HepG2 (cell line): ENCODE data around the gene ANO4. TPM values are rescaled to one million over a fixed set of nuclear protein-coding genes. Genes with fewer than 3 reads are reported as not detected.

Experiments used
- ATAC-seq: fragments of 200-7000 bp; cut with Tn5 transposase; 3 replicates; pipeline ENCODE4 v1.9.1; 2020; ENCODE audit warnings: mild to moderate bottlenecking, moderate library complexity
- BruUV-seq: library from RNA; stranded (reverse); fragments of 400-500 nt; replicated peaks from 2 replicates; lab custom pipeline; 2021; lab: Mats Ljungman, UMichigan
- CTCF ChIA-PET: fragments of 300-600 bp; formaldehyde crosslinking; extraction: SDS; loops from one replicate; lab custom pipeline; 2021; ENCODE audit warnings: low total read pairs, inconsistent platforms, low intra/inter-chr PET ratio; lab: Yijun Ruan, JAX
- POLR2A ChIA-PET: fragments of 350-600 bp; sonication (Branson Sonifier 250); formaldehyde crosslinking; loops from one replicate; lab custom pipeline; 2020; ENCODE audit warnings: antibody characterized with exemption, inconsistent platforms; lab: Yijun Ruan, JAX
- DNase-seq: peaks from one replicate; pipeline ENCODE4 v3.0.0-alpha.2; 2015; ENCODE audit warnings: low spot score
- FAIRE-seq: peaks from 3 replicates; lab custom pipeline; 2011; peaks lifted over from hg19 to GRCh38; lab: Jason Lieb, UNC
- H2AFZ ChIP-seq: one replicate; pipeline ENCODE4 v1.6.1; 2011; ENCODE audit warnings: low read length, inconsistent platforms
- H3K27ac ChIP-seq: fragments of 300-600 bp; 3 replicates; pipeline ENCODE4 v1.8.0; 2011; ENCODE audit warnings: mixed run types, mild to moderate bottlenecking, mixed read lengths, low read length, inconsistent platforms; ENCODE audit not compliant: insufficient read depth; ENCODE audit errors: extremely low read length
- H3K27me3 ChIP-seq, 2 experiments: fragments of 200-600 bp in 1 of 2; 2 replicates in 1 of 2; 3 replicates in 1 of 2; pipeline versions ENCODE4 v1.6.0 to v1.8.0; 2011; ENCODE audit warnings: low read length in 2 of 2, mild to moderate bottlenecking in 2 of 2, moderate library complexity in 2 of 2, inconsistent platforms in 1 of 2; ENCODE audit not compliant: insufficient read depth in 2 of 2, control insufficient read depth in 1 of 2
- H3K36me3 ChIP-seq, 2 experiments: fragments of 200-600 bp in 1 of 2; replicated peaks in 1 of 2; 2 replicates in 1 of 2; 3 replicates in 1 of 2; pipeline versions ENCODE4 v1.5.1 to v1.8.0; 2011; ENCODE audit warnings: low read length in 2 of 2, inconsistent platforms in 1 of 2; ENCODE audit not compliant: insufficient read depth in 2 of 2, control insufficient read depth in 1 of 2
- H3K4me1 ChIP-seq: 2 replicates; pipeline ENCODE4 v1.5.1; 2012; ENCODE audit warnings: low read length, inconsistent platforms; ENCODE audit not compliant: insufficient read depth
- H3K4me2 ChIP-seq: 2 replicates; pipeline ENCODE4 v1.6.0; 2011; ENCODE audit warnings: low read depth, low read length, inconsistent platforms
- H3K4me3 ChIP-seq, 3 experiments: fragments of 200-600 bp in 1 of 3; sonication (generic), shearing (Covaris generic) in 1 of 3; replicated peaks in 1 of 3; 2 replicates each; pipeline ENCODE4 v1.5.1; 2011 to 2016; ENCODE audit warnings: low read length in 3 of 3, inconsistent platforms in 2 of 3, low read depth in 2 of 3, mild to moderate bottlenecking in 2 of 3, control low read depth in 1 of 3, mixed read lengths in 1 of 3; ENCODE audit not compliant: insufficient read depth in 1 of 3
- H3K79me2 ChIP-seq: one replicate; pipeline ENCODE4 v1.6.1; 2011; ENCODE audit warnings: low read length, inconsistent platforms; ENCODE audit not compliant: insufficient read depth
- H3K9ac ChIP-seq: 2 replicates; pipeline ENCODE4 v1.6.0; 2011; ENCODE audit warnings: mild to moderate bottlenecking, low read depth, low read length, inconsistent platforms; ENCODE audit not compliant: insufficient read depth
- H3K9me3 ChIP-seq: 2 replicates; pipeline ENCODE4 v1.5.1; 2012; ENCODE audit warnings: mild to moderate bottlenecking, low read length
- H4K20me1 ChIP-seq: 2 replicates; pipeline ENCODE4 v1.6.0; 2011; ENCODE audit warnings: inconsistent platforms, mild to moderate bottlenecking, low read length, moderate library complexity; ENCODE audit not compliant: insufficient read depth
- CENPT ChIP-seq: sonication (generic); formaldehyde crosslinking; IDR thresholded peaks from 2 replicates; pipeline ENCODE4 v1.8.0; 2022; ENCODE audit warnings: low read depth, mild to moderate bottlenecking, moderate library complexity, missing genetic modification reagents
- CERS6 ChIP-seq: sonication (generic); formaldehyde crosslinking; IDR thresholded peaks from 2 replicates; pipeline ENCODE4 v1.5.0; 2020; ENCODE audit warnings: missing genetic modification reagents
- ETS1 ChIP-seq: sonication (generic); formaldehyde crosslinking; IDR thresholded peaks from 2 replicates; pipeline ENCODE4 v1.4.0; 2020; ENCODE audit warnings: missing genetic modification reagents
- FOXK1 ChIP-seq: sonication (generic); formaldehyde crosslinking; IDR thresholded peaks from 2 replicates; pipeline ENCODE4 v1.4.0; 2020; ENCODE audit warnings: low read depth, missing genetic modification reagents, borderline replicate concordance
- HCFC1 ChIP-seq: fragments of 150-350 bp; IDR thresholded peaks from 2 replicates; pipeline ENCODE4 v1.6.1; 2014; ENCODE audit warnings: low read depth, low read length
- MIER3 ChIP-seq: IDR thresholded peaks from 2 replicates; pipeline ENCODE4 v1.6.1; 2016; ENCODE audit warnings: missing compliant biosample characterization, borderline replicate concordance
- MXI1 ChIP-seq: IDR thresholded peaks from 3 replicates; pipeline ENCODE4 v1.6.1; 2012; ENCODE audit warnings: low read depth, low read length, inconsistent platforms, borderline replicate concordance
- NR2F6 ChIP-seq, 2 experiments: IDR thresholded peaks; 2 replicates each; pipeline ENCODE4 v1.6.1; 2016; ENCODE audit warnings: antibody characterized with exemption in 1 of 2, mild to moderate bottlenecking in 1 of 2
- SPEN ChIP-seq: sonication (generic); formaldehyde crosslinking; IDR thresholded peaks from 2 replicates; pipeline ENCODE4 v1.5.1; 2020; ENCODE audit warnings: low read depth, mild to moderate bottlenecking, missing genetic modification reagents
- ZBTB37 ChIP-seq: sonication (generic); formaldehyde crosslinking; IDR thresholded peaks from 2 replicates; pipeline ENCODE4 v1.4.0; 2020; ENCODE audit warnings: mild to moderate bottlenecking, missing genetic modification reagents
- ZBTB42 ChIP-seq: sonication (generic); formaldehyde crosslinking; IDR thresholded peaks from 2 replicates; pipeline ENCODE4 v1.5.0; 2020; ENCODE audit warnings: mild to moderate bottlenecking, missing genetic modification reagents
- ZNF253 ChIP-seq: sonication (generic); formaldehyde crosslinking; IDR thresholded peaks from 2 replicates; pipeline ENCODE4 v1.8.0; 2022; ENCODE audit warnings: mild to moderate bottlenecking, missing genetic modification reagents, borderline replicate concordance
- ZNF460 ChIP-seq: sonication (generic); formaldehyde crosslinking; IDR thresholded peaks from 2 replicates; pipeline ENCODE4 v1.5.1; 2020; ENCODE audit warnings: missing genetic modification reagents, mild to moderate bottlenecking, borderline replicate concordance
- ZSCAN22 ChIP-seq: sonication (generic); formaldehyde crosslinking; IDR thresholded peaks from 2 replicates; pipeline ENCODE4 v1.4.0; 2020; ENCODE audit warnings: mild to moderate bottlenecking, missing genetic modification reagents
- ZSCAN9 ChIP-seq: IDR thresholded peaks from 2 replicates; pipeline ENCODE4 v1.6.1; 2016; ENCODE audit warnings: borderline replicate concordance
- ZUFSP ChIP-seq: sonication (generic); formaldehyde crosslinking; IDR thresholded peaks from 2 replicates; pipeline ENCODE4 v1.9.0; 2021; ENCODE audit warnings: missing genetic modification reagents, mild to moderate bottlenecking, borderline replicate concordance
- WGBS: methylation state at CpG from one replicate; pipeline ENCODE4 v1.1.6; 2017; ENCODE audit warnings: low lambda C conversion rate; 5-methylcytosine and 5-hydroxymethylcytosine counted together
- in situ Hi-C: cut with HindIII; loops from 2 replicates; pipeline ENCODE4 v1.10.0; 2017; ENCODE audit warnings: low pct_unique_long_range_greater_than_20kb; ENCODE audit not compliant: extremely low pct_ligation_motif_present
- intact Hi-C: fragments of 100-400 bp; cut with micrococcal nuclease; formaldehyde crosslinking; loops from one replicate; pipeline ENCODE4 v1.10.0; 2022; ENCODE audit not compliant: unreplicated experiment
- polyA plus RNA-seq, 8 experiments: library from polyadenylated mRNA; depleted of rRNA in 3 of 8; stranded (reverse) in 7 of 8; unstranded in 1 of 8; fragments of >200 nt; fragmentation: Illumina TruSeq in 4 of 8; extraction: Trizol in 4 of 8; gene quantifications; 2 replicates each; pipeline versions ENCODE4 v1.2.1 to v1.2.3, GENCODE V29; 2011 to 2016; ENCODE audit warnings: low read depth in 4 of 8, missing spikeins in 1 of 8, mixed read lengths in 1 of 8; ENCODE audit not compliant: insufficient read depth in 1 of 8
- total RNA-seq, 5 experiments: library from RNA; depleted of rRNA; stranded (reverse); fragments of >200 nt; fragmentation: Illumina TruSeq; extraction: Trizol; gene quantifications; 2 replicates each; pipeline ENCODE4 v1.2.3, GENCODE V29; 2016; ENCODE audit warnings: low read depth in 1 of 5

Gene ANO4
- total and polyA plus RNA-seq, 2 of the 13 experiments (the other 11 are each of a cell fraction or from before 2014, with no cell fraction given), result not detected

GRCh38 chr12:101074940-101075680 lies 280.5 kb downstream of the ANO4 start:
- Histone ChIP-seq H3K4me3 (no peak overlapping the region), H3K9ac (no peak overlapping the region), H3K4me1 (no peaks in the 10 kb centered on the region), H2AFZ (no peak overlapping the region), H4K20me1 (no peaks in the 10 kb centered on the region), H3K27ac (no peak overlapping the region), H3K27me3 (peaks cover 2 to 8% of the 10 kb centered on the region in 2 experiments; a peak in 3 of 5 replicates), H3K9me3 (no peaks in the 10 kb centered on the region), H3K4me2 (no peak overlapping the region), H3K79me2 (no peaks in the 10 kb centered on the region), H3K36me3 (no peaks in the 10 kb centered on the region)
- DNase-seq, result no peak
- FAIRE-seq, result no peak
- ChIA-PET POLR2A (no interaction called here), CTCF (no interaction called here)
- ATAC-seq, result no peak
- intact Hi-C loops, result no loop called here
- in situ Hi-C loops, result no loop called here
- BruUV-seq, result no TSS peak
- WGBS, result 4% methylated on average over 7 of the region's 7 CpGs
- TF ChIP-seq HCFC1, result no peak
- TF ChIP-seq ZUFSP (CRISPR knock-in tag), result no peak
- TF ChIP-seq SPEN, result no peak
- no peak for TF ChIP-seq FOXK1 (CRISPR knock-in tag)
- TF ChIP-seq ZNF253 (CRISPR knock-in tag), result no peak
- TF ChIP-seq CENPT (CRISPR knock-in tag), result no peak
- no peak for TF ChIP-seq ZBTB42 (CRISPR knock-in tag)
- TF ChIP-seq NR2F6 (IDR thresholded peaks at IDR 0.05), result no peak
- no peak for TF ChIP-seq NR2F6 (CRISPR knock-in tag; IDR thresholded peaks at IDR 0.05)
- TF ChIP-seq MIER3 (CRISPR knock-in tag), result no peak
- no peak for TF ChIP-seq ZSCAN22 (CRISPR knock-in tag)
- no peak for TF ChIP-seq ZNF460 (CRISPR knock-in tag)
- no peak for TF ChIP-seq ZBTB37 (CRISPR knock-in tag)
- TF ChIP-seq ETS1 (CRISPR knock-in tag), result no peak
- no peak for TF ChIP-seq CERS6 (CRISPR knock-in tag)
- TF ChIP-seq ZSCAN9, result no peak
- TF ChIP-seq MXI1, result no peak
